ENCODE measurements around the gene USP15. TPM values are rescaled to one million over a fixed set of nuclear protein-coding genes. Genes with fewer than 3 reads are reported as not detected.

Gene USP15
- total RNA-seq, 1 experiment from 2014 or later: 42.9 TPM

GRCh38 chr12:62249419-62249818, 10.8 kb upstream of the USP15 start:
- ChIA-PET POLR2A (no interaction called here), CTCF (no interaction called here)
- no TSS peak for BruUV-seq (replicated peaks)

DNA sequence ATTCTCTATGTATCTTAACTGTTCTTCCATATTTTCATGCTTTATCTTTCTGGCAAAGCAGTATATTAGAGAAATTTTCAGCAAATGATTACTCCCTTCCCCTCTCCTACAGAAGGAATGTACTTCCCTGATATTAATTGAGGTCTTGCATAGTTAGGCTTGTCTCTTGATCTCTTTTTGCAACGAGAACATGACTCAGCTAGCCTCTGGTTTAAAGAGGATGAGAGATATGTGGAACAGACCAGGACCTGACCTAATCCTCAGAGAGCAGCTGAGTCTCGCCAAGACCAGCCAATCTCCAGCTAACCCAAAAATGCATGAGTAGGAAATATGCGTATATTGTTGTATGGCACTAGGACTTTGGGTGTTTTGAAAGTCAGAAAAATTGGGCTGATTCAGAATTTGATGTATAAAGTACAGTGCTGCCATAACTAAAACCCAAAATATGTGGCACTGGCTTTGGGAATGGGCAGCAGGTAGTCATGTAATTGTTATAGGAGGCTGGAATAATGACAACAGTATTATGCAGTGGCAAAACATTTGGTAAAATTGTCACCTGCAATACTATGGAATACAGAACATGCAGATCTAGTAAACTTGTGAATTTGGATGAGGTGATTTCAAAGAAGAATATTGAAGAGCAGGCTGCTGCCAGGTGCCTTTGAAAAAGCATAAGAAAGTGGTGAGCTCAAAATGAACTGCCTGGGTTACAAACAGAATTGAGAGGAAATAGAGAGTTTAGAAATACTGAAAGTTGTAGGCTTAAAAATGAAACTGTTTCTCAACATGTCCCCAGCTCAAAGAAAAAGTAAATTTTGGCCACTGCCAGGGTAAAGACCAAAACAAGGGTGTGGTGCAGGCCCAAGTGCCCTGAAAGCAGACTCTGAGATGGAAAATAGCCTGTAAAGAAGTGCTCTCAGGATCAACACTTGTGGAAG, 9.3 kb upstream of the USP15 start:
- CTCF ChIA-PET: interaction anchor here (0.9 kb wide), 1 partner anchor 9 kb away, joined by 3 read pairs; the partner anchor contains the start of gene USP15
- H3K27ac Mint-ChIP-seq (ENCODE audit: unreplicated experiment): no peak overlapping the region
- no peak for TF ChIP-seq CTCF (IDR thresholded peaks at IDR 0.05; ENCODE audit: insufficient read depth in 1 of 2, low read depth in 1 of 2, low read length in 1 of 2, severe bottlenecking in 1 of 2, unreplicated experiment in 1 of 2)
- H3K36me3 Mint-ChIP-seq (ENCODE audit: insufficient read depth, unreplicated experiment): no peaks in the 10 kb centered on the region
- no peak overlapping the region for H3K4me3 Mint-ChIP-seq (ENCODE audit: unreplicated experiment)
- Histone ChIP-seq H3K36me3 (ENCODE audit: control insufficient read depth, insufficient read depth, low read length) (no peaks in the 10 kb centered on the region), H3K4me1 (no peaks in the 10 kb centered on the region), H3K9me3 (no peaks in the 10 kb centered on the region), H3K27me3 (replicated peaks; ENCODE audit: control insufficient read depth, insufficient read depth, low read length) (no peaks in the 10 kb centered on the region), H3K4me3 (ENCODE audit: low read depth, low read length) (no peak overlapping the region)
- BruUV-seq (replicated peaks): no TSS peak
- intact Hi-C loops (cut with micrococcal nuclease; ENCODE audit: unreplicated experiment): no loop called here
- no peaks in the 10 kb centered on the region for H3K27me3 Mint-ChIP-seq (ENCODE audit: insufficient read depth, unreplicated experiment)
- POLR2A ChIA-PET: no interaction called here
- peaks cover 6% of the 10 kb centered on the region for H3K4me1 Mint-ChIP-seq (ENCODE audit: low read depth, unreplicated experiment)
- no peaks in the 10 kb centered on the region for H3K9me3 Mint-ChIP-seq (ENCODE audit: unreplicated experiment)
- DNase-seq: no peak

More at GRCh38 chr12:62249419-62249818, 10.8 kb upstream of the USP15 start:
- DNase-seq: no peak
- Mint-ChIP-seq H3K36me3 (ENCODE audit: insufficient read depth, unreplicated experiment) (no peaks in the 10 kb centered on the region), H3K4me1 (ENCODE audit: low read depth, unreplicated experiment) (peaks cover 6% of the 10 kb centered on the region), H3K27me3 (ENCODE audit: insufficient read depth, unreplicated experiment) (no peaks in the 10 kb centered on the region), H3K27ac (ENCODE audit: unreplicated experiment) (no peak overlapping the region), H3K9me3 (ENCODE audit: unreplicated experiment) (no peaks in the 10 kb centered on the region), H3K4me3 (ENCODE audit: unreplicated experiment) (no peak overlapping the region)
- no peak for TF ChIP-seq CTCF (IDR thresholded peaks at IDR 0.05; ENCODE audit: insufficient read depth in 1 of 2, low read depth in 1 of 2, low read length in 1 of 2, severe bottlenecking in 1 of 2, unreplicated experiment in 1 of 2)
- no peaks in the 10 kb centered on the region for H3K9me3 ChIP-seq
- H3K4me3 ChIP-seq (ENCODE audit: low read depth, low read length): no peak overlapping the region
- intact Hi-C loops (cut with micrococcal nuclease; ENCODE audit: unreplicated experiment): no loop called here
- H3K4me1 ChIP-seq: no peaks in the 10 kb centered on the region
- H3K36me3 ChIP-seq (ENCODE audit: control insufficient read depth, insufficient read depth, low read length): no peaks in the 10 kb centered on the region
- no peaks in the 10 kb centered on the region for H3K27me3 ChIP-seq (replicated peaks; ENCODE audit: control insufficient read depth, insufficient read depth, low read length)

DNA sequence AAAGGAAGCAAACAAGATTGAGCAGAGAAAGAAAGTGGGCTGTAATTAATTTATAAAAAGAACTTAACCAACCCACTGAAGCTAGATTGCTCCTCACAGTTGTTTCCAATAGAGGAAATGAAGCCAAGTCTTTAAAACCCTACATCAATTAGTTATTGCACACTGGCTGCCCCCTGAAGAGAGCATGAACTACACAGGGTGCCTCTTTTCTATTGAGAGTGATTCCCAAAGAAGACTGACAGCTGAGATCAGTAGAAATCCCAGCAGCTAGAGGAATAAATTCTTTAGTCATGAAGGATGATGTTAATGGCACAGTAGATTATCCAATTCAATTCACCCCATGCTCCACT, 8.6 kb upstream of the USP15 start:
- Mint-ChIP-seq H3K36me3 (ENCODE audit: insufficient read depth, unreplicated experiment) (no peaks in the 10 kb centered on the region), H3K27me3 (ENCODE audit: insufficient read depth, unreplicated experiment) (no peaks in the 10 kb centered on the region), H3K4me1 (ENCODE audit: low read depth, unreplicated experiment) (peaks cover 6% of the 10 kb centered on the region), H3K27ac (ENCODE audit: unreplicated experiment) (no peak overlapping the region), H3K4me3 (ENCODE audit: unreplicated experiment) (no peak overlapping the region), H3K9me3 (ENCODE audit: unreplicated experiment) (no peaks in the 10 kb centered on the region)
- Histone ChIP-seq H3K36me3 (ENCODE audit: control insufficient read depth, insufficient read depth, low read length) (no peaks in the 10 kb centered on the region), H3K4me3 (ENCODE audit: low read depth, low read length) (no peak overlapping the region), H3K27me3 (replicated peaks; ENCODE audit: control insufficient read depth, insufficient read depth, low read length) (no peaks in the 10 kb centered on the region), H3K4me1 (no peaks in the 10 kb centered on the region), H3K9me3 (no peaks in the 10 kb centered on the region)
- BruUV-seq (replicated peaks): no TSS peak
- intact Hi-C loops (cut with micrococcal nuclease; ENCODE audit: unreplicated experiment): no loop called here
- DNase-seq: no peak
- no peak for TF ChIP-seq CTCF (IDR thresholded peaks at IDR 0.05; ENCODE audit: insufficient read depth in 1 of 2, low read depth in 1 of 2, low read length in 1 of 2, severe bottlenecking in 1 of 2, unreplicated experiment in 1 of 2)
- CTCF ChIA-PET: interaction anchor here (0.9 kb wide), 1 partner anchor 8 kb away, joined by 3 read pairs; the partner anchor contains the start of gene USP15
- POLR2A ChIA-PET: no interaction called here

All from Caco-2 (cell line).